Measurements from ENCODE around the gene KRTAP5-3.
"Not testable (repeated sequence)": the region's sequence is repeated elsewhere in the genome, so short reads cannot be mapped to it uniquely, and the experiment has no call there.

The KRTAP5-3 gene

DNA sequence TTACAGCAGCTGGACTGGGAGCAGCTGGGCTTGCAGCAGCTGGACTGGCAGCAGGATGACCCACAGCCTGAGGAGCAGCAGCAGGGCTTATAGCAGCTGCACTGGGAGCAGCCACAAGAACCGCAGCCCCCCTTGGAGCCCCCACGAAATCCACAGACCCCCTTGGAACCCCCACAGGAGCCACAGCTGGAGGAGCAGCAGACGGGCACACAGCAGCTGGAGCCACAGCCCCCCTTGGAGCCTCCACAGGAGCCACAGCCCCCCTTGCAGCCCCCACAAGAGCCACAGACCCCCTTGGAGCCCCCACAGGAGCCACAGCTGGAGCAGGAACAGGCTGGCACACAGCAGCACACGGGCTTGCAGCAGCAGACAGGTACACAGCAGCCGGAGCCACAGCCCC, 362 bp downstream of the KRTAP5-3 start:
- not testable (repeated sequence) for DNase-seq

DNA sequence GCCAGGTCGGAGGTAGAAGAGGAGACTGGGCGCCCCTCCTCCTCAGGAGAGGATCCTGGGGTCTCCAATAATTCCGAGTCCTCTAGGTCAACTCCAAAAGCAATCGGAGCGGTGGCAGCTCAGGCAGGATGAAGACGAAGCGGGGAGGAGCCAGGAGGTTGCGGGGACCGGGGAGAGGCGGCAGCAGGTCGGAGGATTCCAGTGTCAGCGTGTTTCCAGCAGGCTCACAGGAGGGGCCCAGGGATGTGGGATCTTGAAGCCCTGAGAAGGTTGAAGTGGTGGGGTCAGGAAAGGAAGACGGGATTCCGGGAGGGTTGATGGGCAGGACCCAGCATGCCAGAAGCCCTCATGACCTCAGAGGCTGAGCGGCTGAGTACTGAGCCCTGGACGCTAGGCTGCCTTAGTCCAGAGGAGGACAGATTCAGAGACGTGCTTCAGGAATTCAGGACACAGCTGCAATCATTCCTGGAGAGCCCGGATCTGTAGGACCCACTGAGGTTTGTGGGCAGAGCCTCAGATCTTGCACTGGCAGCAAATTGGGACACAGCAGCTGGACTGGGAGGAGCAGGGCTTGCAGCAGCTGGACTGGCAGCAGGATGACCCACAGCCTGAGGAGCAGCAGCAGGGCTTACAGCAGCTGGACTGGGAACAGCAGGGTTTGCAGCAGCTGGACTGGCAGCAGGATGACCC, 962 bp downstream of the KRTAP5-3 start:
- not testable (repeated sequence) for DNase-seq

DNA sequence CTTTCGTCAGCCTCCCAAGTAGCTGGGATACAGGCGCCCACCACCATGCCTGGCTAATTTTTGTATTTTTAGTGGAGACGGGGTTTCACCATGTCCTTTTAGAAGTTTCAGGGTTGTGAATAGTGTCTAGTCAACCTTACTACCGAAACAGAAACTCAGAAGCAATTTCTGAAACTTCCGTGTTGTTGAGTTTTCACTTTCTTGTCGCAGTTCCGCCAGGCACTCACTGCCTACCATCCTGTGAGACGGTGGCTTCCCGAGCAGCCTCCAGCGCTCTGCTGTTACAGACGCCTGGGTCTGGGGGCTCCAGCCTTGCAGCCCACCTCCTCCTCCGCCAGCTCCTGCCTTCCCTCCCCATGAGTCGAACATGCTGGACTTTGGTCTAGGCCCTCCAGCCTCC, 2.3 kb downstream of the KRTAP5-3 start:
- not testable (repeated sequence) for DNase-seq

DNA sequence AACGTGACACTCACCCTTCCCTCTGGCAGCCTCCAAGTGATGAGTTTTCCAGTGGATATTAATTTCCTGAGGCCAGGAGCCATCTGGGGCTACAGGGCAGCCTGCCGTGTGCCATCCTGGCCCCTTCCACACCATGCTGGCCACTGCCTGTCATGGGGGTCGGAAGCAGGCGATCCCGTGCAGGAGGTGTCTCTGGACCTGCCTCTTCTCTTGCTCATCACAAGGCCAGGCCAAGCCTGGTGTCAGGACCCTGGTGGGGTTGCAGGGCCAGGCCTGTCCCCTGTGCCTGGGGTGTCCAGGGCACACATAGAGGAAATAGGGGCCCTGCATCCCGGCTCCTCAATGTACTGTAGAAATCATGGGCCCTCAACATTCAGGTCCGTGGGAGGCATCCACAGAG, 3.6 kb downstream of the KRTAP5-3 start:
- DNase-seq, result no peak

DNA sequence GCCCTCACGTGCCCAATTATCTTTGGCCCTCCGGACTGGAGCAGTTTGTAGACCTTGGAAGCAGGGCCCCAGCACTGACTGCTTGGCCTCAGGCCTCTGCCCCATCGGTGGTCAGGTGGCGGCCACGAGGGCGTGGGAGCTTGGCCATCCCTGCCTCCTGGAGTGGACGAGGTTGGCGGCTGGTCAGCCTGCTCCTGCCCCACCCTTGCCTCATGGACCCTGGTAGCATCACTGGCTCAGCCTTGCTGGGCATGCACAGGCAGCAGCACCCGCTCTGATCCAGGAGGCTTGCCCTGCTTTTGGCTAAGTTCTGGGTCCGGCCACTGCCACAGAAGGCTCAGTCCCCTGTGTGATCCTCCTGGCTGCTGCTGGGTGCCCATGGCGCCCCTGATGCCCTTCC, 4.1 kb downstream of the KRTAP5-3 start:
- no peak for DNase-seq

DNA sequence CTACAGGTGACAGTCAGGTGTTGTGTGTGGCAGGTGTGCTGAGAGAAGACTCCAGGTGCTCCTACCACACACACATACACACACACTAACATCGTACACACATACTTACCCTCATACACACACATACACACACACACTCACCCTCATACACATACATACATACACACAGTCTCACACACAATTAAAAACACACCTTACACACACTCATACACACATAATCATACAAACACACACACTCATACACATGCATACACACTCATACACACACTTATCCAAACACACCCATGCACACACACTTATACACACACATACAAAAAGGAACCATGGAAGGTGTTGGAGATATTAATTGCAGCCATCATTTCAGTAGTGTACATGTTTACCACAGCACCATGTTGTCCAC, 4.6 kb downstream of the KRTAP5-3 start:
- no peak for DNase-seq

DNA sequence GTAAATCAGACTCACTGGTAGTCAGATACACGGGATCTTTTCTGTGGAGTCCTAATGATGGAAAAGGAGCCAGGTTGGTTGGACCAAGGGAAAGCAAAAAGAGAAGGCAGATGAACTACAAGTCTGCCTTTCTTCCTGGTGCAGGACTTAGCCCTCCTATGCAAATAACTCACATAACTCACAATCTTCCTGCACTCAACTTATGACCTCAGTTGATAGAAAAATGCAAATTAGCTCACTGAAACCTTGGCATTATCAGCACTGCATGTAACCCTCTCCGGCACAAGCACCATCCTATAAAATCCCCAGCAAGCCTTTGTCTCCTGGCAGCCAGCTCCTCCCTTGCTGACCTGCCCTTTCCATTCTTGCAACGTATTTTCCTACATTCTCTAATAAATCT, 6.6 kb downstream of the KRTAP5-3 start:
- not testable (repeated sequence) for DNase-seq

DNA sequence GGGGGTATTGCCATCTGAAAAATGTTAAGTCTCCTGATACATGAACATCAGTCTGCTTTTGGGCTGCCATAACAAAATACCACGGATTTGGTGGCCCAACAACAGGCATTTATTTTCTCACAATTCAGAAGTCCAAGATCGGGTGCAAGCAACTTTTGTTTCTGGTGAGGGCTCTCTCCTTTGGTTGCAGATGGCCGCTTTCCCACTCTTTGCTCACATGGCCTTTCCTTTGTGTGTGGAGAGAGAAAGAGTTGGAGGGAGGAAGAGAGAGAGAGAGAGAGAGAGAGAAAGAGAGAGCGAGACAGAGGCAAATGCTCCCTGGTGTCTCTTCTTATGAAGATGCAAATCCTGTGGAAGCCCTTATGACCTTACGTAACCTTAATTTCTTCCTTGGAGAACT, 7.6 kb downstream of the KRTAP5-3 start:
- DNase-seq, result no peak

DNA sequence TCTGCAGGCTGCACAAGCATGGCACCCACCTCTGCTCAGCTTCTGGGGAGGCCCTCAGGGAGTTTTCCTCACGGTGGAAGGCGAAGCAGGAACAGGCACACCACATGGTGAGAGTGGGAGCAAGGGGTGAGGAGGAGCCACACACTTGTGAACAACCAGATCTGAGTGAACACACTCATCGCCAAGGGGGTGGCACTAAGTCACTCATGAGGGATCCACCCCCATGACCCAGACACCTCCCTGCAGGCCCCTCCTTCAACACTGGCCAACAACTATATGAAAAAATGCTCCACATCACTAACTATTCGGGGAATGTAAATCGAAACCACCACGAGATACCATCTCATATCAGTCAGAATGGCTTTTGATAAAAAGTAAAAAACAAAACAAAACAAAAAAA, 9.4 kb downstream of the KRTAP5-3 start:
- peak; percentile 11 for DNase-seq

DNA sequence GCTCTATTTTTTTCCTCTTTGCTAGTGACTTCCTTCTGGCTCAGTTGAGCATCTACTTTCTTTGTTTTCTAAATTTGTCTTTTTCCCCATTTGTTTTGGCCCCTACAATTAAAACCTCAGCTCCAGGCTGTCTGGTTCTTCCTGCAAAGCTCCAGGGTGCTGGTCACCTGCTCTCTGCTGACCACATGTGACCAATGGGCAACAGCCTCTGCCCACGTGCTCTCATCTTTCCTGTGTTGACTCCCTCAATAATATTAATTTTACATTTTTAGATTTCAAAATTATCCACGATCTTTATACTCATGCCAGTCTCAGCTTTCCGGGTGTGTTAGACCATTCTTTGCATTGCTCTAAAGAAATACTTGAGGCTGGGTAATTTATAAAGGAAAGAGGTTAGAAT, 9.9 kb downstream of the KRTAP5-3 start:
- not testable (repeated sequence) for DNase-seq

DNA sequence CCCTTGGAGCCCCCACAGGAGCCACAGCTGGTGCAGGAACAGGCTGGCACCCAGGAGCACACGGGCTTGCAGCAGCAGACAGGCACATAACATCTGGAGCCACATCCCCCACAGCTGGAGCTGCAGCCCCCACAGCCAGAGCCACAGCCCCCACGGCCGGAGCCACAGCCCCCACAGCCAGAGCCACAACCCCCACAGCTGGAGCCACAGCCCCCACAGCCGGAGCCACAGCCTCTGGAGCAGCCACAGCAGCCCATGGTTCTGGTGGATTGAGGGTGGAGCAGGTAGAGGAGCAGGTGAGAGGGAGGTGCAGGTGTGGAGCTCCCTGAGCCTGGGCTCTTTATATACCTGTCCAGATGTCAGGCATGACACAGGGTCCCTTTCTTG, 10.3 kb downstream of the KRTAP5-3 start, which contains the start of gene KRTAP5-2:
KRTAP5-2 (minus strand) TSS at position 301 of the 387 bp plus-strand sequence; CDS start at position 257, 44 bp downstream.
- no peak for DNase-seq

DNA sequence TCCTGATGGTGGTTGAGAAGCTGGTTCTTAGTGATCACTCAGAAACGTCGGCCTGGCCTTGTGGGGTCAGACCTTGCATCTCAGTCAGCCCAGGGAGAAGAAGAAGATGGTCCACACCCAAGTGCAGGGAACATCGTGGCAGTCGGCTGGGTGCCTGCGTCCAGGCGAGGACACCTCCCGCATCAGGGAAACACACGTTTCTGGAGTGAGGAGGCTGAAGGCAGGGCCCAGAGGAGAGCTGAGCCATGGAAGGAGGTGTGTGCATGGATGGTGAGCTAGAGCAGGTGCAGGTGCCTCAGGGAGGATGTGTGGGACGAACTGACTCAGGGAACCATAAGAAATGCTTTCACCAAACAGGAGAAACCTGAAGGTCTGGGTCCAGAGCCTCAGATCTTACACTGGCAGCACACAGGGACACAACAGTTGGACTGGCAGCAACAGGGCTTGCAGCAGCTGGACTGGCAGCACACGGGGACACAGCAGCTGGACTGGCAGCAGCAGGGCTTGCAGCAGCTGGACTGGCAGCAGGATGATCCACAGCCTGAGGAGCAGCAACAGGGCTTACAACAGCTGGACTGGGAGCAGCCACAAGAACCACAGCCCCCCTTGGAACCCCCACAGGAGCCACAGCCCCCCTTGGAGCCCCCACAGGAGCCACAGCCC, 10.8 kb downstream of the KRTAP5-3 start:
- no peak for DNase-seq

DNA sequence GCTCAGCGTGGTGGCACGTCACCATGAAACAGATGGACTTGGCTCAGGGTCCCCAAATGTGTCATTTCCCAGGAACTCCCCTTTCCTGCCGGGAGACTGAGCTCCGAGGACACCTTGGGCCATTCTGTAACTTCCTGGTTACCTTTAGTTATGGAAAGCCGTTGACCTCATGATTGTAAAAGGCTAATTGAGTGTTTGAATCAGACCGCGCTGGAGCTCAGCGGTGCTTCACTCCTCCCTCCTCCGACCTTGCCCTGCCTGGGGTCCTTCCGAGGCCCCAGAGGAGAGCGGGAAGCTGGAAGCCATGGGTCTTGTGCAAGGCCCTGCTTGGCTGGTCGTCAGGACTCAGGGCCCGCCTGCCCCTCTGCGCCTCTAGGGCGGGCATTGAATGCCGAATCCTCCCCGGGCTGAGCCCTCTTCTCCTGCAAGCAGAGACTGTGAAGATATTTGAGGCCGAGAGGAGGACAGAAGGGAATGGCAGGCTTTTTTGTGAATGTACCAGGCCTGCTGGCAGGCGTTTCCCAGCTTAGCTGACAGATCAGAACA, 11.6 kb downstream of the KRTAP5-3 start:
- DNase-seq, result not testable (repeated sequence)

DNA sequence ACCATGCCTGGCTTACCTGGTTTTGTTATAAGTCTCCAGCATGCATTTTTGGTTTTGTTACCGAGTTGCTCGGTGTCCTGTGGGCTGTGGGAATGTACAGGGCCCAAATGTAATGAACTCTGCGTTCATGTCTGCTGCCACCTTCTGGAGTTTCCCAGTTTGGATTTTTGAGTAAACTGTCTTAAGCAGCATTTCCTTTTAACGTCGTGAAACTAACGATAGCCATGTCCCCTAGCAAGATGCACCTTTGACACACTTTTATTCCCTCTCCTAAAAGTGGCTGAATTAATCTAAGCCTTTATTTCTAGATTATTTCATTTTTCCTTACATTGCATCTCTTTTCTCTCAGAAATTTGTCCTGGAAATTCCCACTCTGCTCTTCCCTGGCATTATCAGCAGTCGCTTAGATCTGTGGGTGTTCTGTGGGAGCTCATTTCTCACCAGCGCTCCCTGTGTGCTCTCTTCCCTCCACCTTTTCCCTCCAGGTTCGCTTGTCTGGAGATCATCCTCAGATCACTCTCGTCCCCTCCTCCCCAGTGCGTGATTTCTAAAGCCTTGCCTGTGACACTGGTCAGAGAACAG, 12.2 kb downstream of the KRTAP5-3 start:
- DNase-seq, result not testable (repeated sequence)

DNA sequence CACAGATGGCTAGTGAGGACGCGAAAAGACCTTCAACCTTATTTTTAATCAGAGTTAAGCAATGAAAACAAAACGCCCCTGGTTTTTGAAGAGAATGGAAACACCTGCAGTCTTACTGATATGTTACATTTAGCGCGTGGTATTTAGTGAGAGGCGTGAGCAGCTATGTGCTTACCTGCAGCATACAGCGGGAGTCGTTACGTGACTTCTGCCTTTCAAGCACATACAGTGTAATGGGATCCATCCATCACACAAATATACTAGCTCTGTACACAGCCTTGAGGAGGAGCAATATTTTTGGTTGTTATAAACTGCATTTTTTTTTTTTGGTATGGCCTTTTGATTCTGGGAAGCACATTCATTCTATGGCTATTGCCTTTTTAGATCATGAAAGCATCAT, 15.6 kb downstream of the KRTAP5-3 start:
- no peak for DNase-seq

DNA sequence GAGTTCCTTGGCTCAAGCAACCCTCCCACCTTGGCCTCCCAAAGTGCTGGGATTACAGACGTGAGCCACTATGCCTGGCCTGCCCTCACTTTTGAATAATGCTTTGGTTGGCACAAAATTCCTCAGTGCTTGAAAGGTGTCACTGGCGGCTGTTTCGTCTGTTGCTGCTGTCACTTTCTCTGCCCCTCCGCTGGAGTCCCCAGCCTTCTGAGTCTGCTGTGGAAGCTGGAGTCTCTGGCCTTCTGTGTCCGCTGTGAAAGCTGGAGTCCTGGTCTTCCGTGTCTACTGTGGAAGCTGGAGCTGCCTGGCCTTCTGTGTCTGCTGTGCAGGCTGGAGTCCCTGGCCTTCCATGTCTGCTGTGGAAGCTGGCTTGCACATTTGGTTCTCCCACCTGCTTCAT, 18.3 kb downstream of the KRTAP5-3 start:
- no peak for DNase-seq

DNA sequence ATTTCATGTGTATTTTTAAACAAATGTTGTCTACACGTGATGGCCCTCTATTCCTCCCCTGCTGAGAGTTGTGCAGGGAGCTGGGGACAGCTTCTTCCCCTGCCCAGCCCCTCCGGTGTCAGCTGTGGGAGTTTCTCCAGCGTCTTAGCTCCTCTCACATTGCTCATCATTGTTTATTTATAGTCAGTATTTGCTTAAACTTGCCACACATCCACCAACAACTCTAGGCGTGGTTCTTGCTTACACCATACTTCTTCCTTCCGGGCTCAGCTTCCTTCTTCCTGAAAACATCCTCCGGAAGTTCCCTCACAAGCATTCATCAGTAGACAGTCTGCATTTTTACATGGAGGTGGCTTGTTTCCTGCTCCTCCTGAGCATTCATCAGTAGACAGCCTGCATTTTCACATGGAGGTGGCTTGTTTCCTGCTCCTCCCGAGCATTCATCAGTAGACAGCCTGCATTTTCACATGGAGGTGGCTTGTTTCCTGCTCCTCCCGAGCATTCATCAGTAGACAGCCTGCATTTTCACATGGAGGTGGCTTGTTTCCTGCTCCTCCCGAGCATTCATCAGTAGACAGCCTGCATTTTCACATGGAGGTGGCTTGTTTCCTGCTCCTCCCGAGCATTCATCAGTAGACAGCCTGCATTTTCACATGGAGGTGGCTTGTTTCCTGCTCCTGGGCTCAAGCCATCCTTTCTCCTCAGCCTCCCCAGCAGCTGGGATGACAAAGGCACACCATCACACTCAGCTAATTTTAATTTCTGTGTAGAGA, 18.9 kb downstream of the KRTAP5-3 start:
- DNase-seq, result not testable (repeated sequence)

DNA sequence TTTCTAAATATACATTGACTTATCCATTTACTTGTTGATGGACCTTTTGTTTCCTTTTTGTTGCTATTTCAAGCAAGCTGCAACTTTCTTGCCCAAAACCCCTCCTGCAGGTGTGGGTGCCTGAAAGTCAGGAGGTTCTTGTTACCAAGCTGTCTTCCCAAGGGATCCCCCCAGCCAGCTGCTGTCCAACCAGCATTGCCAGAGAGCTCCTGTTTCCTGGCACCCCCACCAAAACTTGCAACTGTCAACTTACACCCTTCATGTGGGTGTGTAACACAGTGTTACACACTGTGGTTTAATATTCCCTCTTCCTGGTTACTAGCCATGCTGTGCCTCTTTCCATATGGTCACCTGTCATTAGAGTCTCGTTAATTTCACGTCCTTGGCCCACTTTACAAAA, 21.6 kb downstream of the KRTAP5-3 start:
- no peak for DNase-seq

DNA sequence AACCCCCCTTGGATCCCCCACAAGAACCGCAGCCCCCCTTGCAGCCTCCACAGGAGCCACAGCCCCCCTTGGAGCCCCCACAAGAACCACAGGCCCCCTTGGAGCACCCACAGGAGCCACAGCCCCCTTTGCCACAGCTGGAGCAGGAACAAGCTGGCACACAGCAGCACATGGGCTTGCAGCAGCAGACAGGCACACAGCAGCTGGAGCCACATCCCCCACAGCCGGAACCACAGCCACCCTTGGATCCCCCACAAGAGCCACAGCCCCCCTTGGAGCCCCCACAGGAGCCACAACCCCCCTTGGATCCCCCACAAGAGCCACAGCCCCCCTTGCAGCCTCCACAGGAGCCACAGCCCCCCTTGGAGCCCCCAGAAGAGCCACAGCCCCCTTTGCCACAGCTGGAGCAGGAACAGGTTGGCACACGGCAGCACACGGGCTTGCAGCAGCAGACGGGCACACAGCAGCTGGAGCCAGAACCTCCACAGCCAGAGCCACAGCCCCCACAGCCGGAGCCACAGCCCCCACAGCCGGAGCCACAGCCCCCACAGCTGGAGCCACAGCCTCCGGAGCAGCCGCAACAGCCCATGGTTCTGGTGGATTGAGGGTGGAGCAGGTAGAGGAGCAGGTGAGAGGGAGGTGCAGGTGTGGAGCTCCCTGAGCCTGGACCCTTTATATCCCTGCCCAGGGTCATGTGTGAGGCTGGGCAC, 23.4 kb downstream of the KRTAP5-3 start, which contains the start of gene KRTAP5-1:
KRTAP5-1 (minus strand) TSS at position 623 of the 710 bp plus-strand sequence; CDS start at position 589, 34 bp downstream.
- not testable (repeated sequence) for DNase-seq

DNA sequence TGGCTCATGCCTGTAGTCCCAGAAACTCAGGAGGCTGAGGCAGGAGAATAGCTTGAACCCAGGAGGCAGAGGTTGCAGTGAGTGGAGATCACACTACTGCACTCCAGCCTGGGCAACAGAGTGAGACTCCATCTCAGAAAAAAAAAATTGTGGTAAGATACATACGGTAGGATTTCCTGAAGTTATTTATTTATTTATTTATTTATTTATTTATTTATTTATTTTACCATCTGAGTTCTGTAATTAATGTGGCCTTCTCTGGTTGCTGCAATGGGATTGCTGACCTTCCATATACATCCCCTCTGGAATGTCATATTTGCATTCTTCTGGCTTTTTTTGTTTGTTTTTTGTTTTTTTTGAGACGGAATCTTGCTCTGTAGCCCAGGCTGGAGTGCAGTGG, 25.4 kb downstream of the KRTAP5-3 start:
- DNase-seq, result not testable (repeated sequence)

DNA sequence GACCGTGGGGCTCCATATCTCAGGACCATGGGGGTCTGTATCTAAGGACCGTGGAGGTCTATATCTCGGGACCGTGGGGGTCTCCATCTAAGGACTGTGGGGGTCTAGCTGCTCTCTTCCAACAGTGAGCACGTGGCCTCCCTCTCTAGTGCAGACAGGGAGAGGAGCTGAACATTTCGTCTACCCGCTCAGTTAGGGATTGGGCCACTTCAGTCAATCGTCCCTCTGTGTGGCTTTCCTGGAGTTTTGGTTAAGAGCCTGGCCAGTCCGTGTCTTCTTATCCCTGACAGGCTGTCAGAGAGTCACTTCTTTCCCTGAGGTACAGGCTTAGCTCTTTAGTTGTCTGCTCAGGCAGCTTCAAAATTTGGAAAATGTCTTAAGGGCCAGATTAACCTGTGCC, 26.3 kb downstream of the KRTAP5-3 start:
- DNase-seq, result no peak

DNA sequence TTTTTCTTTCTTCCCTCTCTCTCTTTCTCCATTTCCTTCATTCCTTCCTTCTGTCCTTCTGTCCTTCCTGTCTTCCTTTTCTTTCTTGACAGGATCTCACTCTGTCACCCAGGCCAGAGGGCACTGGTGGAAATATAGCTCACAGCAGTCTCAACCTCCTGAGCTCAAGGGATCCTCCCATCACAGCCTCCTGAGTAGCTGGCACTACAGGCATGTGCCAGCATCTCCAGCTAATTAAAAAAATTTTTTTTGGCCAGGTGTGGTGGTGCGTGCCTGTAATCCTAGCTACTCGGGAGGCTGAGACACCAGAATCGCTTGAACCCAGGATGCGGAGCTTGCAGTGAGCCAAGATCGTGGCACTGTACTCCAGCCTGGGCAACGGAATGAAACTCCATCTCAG, 31.4 kb downstream of the KRTAP5-3 start:
- no peak for DNase-seq

Measured in fibroblast of skin of right biceps (primary cell).